IMR-90 (cell line): ENCODE measurements around the gene MEGF6. TPM values are rescaled to one million over a fixed set of nuclear protein-coding genes. Genes with fewer than 3 reads are reported as not detected.

ENCODE experiments used
- ATAC-seq: fragments of 200-7000 bp; cut with Tn5 transposase; 2 replicates; pipeline ENCODE4 v1.9.1; 2020; ENCODE audit warnings: low read depth, mild to moderate bottlenecking, moderate library complexity
- BruUV-seq: library from RNA; stranded (reverse); fragments of 400-500 nt; replicated peaks from 2 replicates; lab custom pipeline; 2021; lab: Mats Ljungman, UMichigan
- CTCF ChIA-PET: fragments of 300-600 bp; formaldehyde crosslinking; extraction: SDS; loops from one replicate; lab custom pipeline; 2021; ENCODE audit warnings: antibody characterized with exemption; lab: Yijun Ruan, JAX
- POLR2A ChIA-PET: fragments of 300-600 bp; sonication (Branson Sonifier 250); formaldehyde crosslinking; loops from one replicate; lab custom pipeline; 2022; ENCODE audit warnings: antibody characterized with exemption; ENCODE audit not compliant: unreplicated experiment; lab: Charles Lee
- DNase-seq: peaks from one replicate; pipeline ENCODE4 v3.0.0; 2013
- H2AFZ ChIP-seq: replicated peaks from 2 replicates; pipeline ENCODE3; 2013; ENCODE audit warnings: low read length, mild to moderate bottlenecking; ENCODE audit not compliant: poor library complexity
- H2AK5ac ChIP-seq: 2 replicates; pipeline ENCODE4 v1.6.1; 2013; ENCODE audit warnings: low read depth, low read length, inconsistent platforms
- H2AK9ac ChIP-seq: replicated peaks from 2 replicates; pipeline ENCODE3; 2013; ENCODE audit warnings: mild to moderate bottlenecking, low read depth, low read length, moderate library complexity; ENCODE audit not compliant: poor library complexity
- H2BK120ac ChIP-seq: 2 replicates; pipeline ENCODE4 v1.6.1; 2013; ENCODE audit warnings: low read depth, low read length, inconsistent platforms
- H2BK15ac ChIP-seq: 3 replicates; pipeline ENCODE4 v1.6.1; 2013; ENCODE audit warnings: low read depth, low read length, inconsistent platforms
- H2BK20ac ChIP-seq: 2 replicates; pipeline ENCODE4 v1.6.1; 2013; ENCODE audit warnings: low read depth, mild to moderate bottlenecking, inconsistent platforms, low read length, moderate library complexity
- H2BK5ac ChIP-seq: 2 replicates; pipeline ENCODE4 v1.6.1; 2013; ENCODE audit warnings: mild to moderate bottlenecking, low read depth, low read length, inconsistent platforms; ENCODE audit not compliant: poor library complexity, severe bottlenecking
- H3K14ac ChIP-seq: replicated peaks from 2 replicates; pipeline ENCODE4 v1.6.1; 2013; ENCODE audit warnings: low read depth, low read length, inconsistent platforms
- H3K18ac ChIP-seq: 2 replicates; pipeline ENCODE4 v1.6.1; 2013; ENCODE audit warnings: low read depth, low read length, control low read depth
- H3K23ac ChIP-seq: 2 replicates; pipeline ENCODE4 v1.6.1; 2013; ENCODE audit warnings: low read depth, low read length, inconsistent platforms
- H3K27ac ChIP-seq: 2 replicates; pipeline ENCODE4 v1.5.1; 2013; ENCODE audit warnings: mild to moderate bottlenecking, control low read depth, low read length; ENCODE audit not compliant: insufficient read depth
- H3K27me3 ChIP-seq: 2 replicates; pipeline ENCODE4 v1.6.1; 2013; ENCODE audit warnings: low read length; ENCODE audit not compliant: control insufficient read depth, insufficient read depth
- H3K36me3 ChIP-seq: 2 replicates; pipeline ENCODE4 v1.6.1; 2013; ENCODE audit warnings: low read length, mixed read lengths; ENCODE audit not compliant: control insufficient read depth, insufficient read depth
- H3K4ac ChIP-seq: 2 replicates; pipeline ENCODE4 v1.6.1; 2013; ENCODE audit warnings: low read depth, low read length, inconsistent platforms
- H3K4me1 ChIP-seq: 2 replicates; pipeline ENCODE4 v1.6.1; 2013; ENCODE audit warnings: low read length, mixed read lengths; ENCODE audit not compliant: control insufficient read depth, insufficient read depth
- H3K4me2 ChIP-seq: 2 replicates; pipeline ENCODE4 v1.6.1; 2013; ENCODE audit warnings: low read depth, mild to moderate bottlenecking, control low read depth, low read length, moderate library complexity
- H3K4me3 ChIP-seq: 2 replicates; pipeline ENCODE4 v1.5.1; 2013; ENCODE audit warnings: low read depth, mild to moderate bottlenecking, control low read depth, low read length, moderate library complexity; ENCODE audit not compliant: insufficient read depth
- H3K56ac ChIP-seq: 2 replicates; pipeline ENCODE4 v1.6.1; 2013; ENCODE audit warnings: low read length, inconsistent platforms; ENCODE audit not compliant: insufficient read depth; ENCODE audit errors: extremely low read depth
- H3K79me1 ChIP-seq, 2 experiments: 2 replicates each; pipeline ENCODE4 v1.6.1; 2013; ENCODE audit warnings: low read length in 2 of 2, inconsistent platforms in 1 of 2, low read depth in 1 of 2
- H3K9ac ChIP-seq: 2 replicates; pipeline ENCODE4 v1.6.1; 2013; ENCODE audit warnings: low read depth, low read length, control low read depth
- H3K9me1 ChIP-seq: 2 replicates; pipeline ENCODE4 v1.6.1; 2013; ENCODE audit warnings: low read length, inconsistent platforms; ENCODE audit not compliant: insufficient read depth
- H3K9me3 ChIP-seq: 2 replicates; pipeline ENCODE4 v1.6.1; 2013; ENCODE audit warnings: low read length; ENCODE audit not compliant: control insufficient read depth, insufficient read depth
- H4K20me1 ChIP-seq: 2 replicates; pipeline ENCODE4 v1.6.1; 2013; ENCODE audit warnings: low read length, inconsistent platforms; ENCODE audit not compliant: insufficient read depth
- H4K5ac ChIP-seq: 2 replicates; pipeline ENCODE4 v1.6.1; 2013; ENCODE audit warnings: mild to moderate bottlenecking, low read depth, low read length, control low read depth
- H4K8ac ChIP-seq, 2 experiments: 2 replicates each; pipeline ENCODE4 v1.6.1; 2013; ENCODE audit warnings: low read depth in 2 of 2, low read length in 2 of 2, control low read depth in 1 of 2, inconsistent platforms in 1 of 2
- H4K91ac ChIP-seq: 2 replicates; pipeline ENCODE4 v1.6.1; 2013; ENCODE audit warnings: low read depth, low read length, inconsistent platforms; ENCODE audit not compliant: insufficient read depth
- BHLHE40 ChIP-seq: fragments of 150-350 bp; IDR thresholded peaks from 2 replicates; pipeline ENCODE4 v1.6.1; 2016; ENCODE audit warnings: mild to moderate bottlenecking, low read depth, low read length
- SMC3 ChIP-seq: fragments of 150-350 bp; IDR thresholded peaks from 2 replicates; pipeline ENCODE4 v1.6.1; 2016; ENCODE audit warnings: low read depth, mild to moderate bottlenecking, antibody characterized with exemption, low read length, moderate library complexity
- WGBS, 2 experiments: methylation state at CpG; one replicate each; pipeline versions ENCODE4 v1.1.5 to v1.1.7; 2013; ENCODE audit warnings: missing lambda C conversion rate in 2 of 2; ENCODE audit not compliant: insufficient read length in 1 of 2; ENCODE audit errors: extremely low coverage in 2 of 2; 5-methylcytosine and 5-hydroxymethylcytosine counted together
- dilution Hi-C: fragments of 300-500 bp; cut with HindIII; formaldehyde crosslinking; loops from one replicate; pipeline ENCODE4 v1.14.3; 2018; ENCODE audit warnings: low sequenced_read_pairs; ENCODE audit not compliant: unreplicated experiment
- in situ Hi-C: fragments of 300-500 bp; cut with MboI; formaldehyde crosslinking; loops from 3 replicates; pipeline ENCODE4 v1.14.3; 2019; ENCODE audit warnings: low sequenced_read_pairs, inconsistent platforms, mixed read lengths
- intact Hi-C: fragments of 100-400 bp; cut with micrococcal nuclease; formaldehyde crosslinking; loops from 2 replicates; pipeline ENCODE4 v1.10.0; 2022
- polyA plus RNA-seq, 3 experiments: library from polyadenylated mRNA; depleted of rRNA; stranded (reverse); fragments of >200 nt; gene quantifications; 2 replicates each; pipeline ENCODE4 v1.2.3, GENCODE V29; 2012; ENCODE audit warnings: low replicate concordance in 1 of 3
- total RNA-seq: library from RNA; depleted of rRNA; stranded (reverse); fragments of >200 nt; gene quantifications from 2 replicates; pipeline ENCODE4 v1.2.3, GENCODE V29; 2012

MEGF6 gene
- total and polyA plus RNA-seq, 2 of the 4 experiments (the other 2 are of a cell fraction) = 0.72 to 4.1 TPM

GRCh38 chr1:3608154-3608553 is 3.2 kb downstream of the MEGF6 start:
- Histone ChIP-seq H2AFZ (no peak overlapping the region), H4K20me1 (no peaks in the 10 kb centered on the region), H4K8ac (no peak overlapping the region), H3K36me3 (no peaks in the 10 kb centered on the region), H3K9me1 (no peaks in the 10 kb centered on the region; the same call in 1 of the 2 replicates), H2BK20ac (no peak overlapping the region), H4K5ac (no peak overlapping the region), H3K56ac (no peak overlapping the region), H3K14ac (no peak overlapping the region), H3K4ac (no peak overlapping the region), H2AK9ac (no peak overlapping the region), H3K27ac (no peak overlapping the region), H3K23ac (no peak overlapping the region), H2BK5ac (no peak overlapping the region), H2BK120ac (no peak overlapping the region), H3K4me1 (peaks cover 9% of the 10 kb centered on the region), H3K9ac (no peak overlapping the region), H3K9me3 (no peaks in the 10 kb centered on the region), H3K18ac (no peak overlapping the region), H3K4me2 (no peak overlapping the region), H2AK5ac (no peak overlapping the region), H4K91ac (no peak overlapping the region), H3K27me3 (peaks cover 31% of the 10 kb centered on the region; the same call in 1 of the 2 replicates), H2BK15ac (no peak overlapping the region), H3K4me3 (no peak overlapping the region), H3K79me1 (no peaks in the 10 kb centered on the region)
- WGBS, 2 experiments = 81% methylated on average over 3 of the region's 7 CpGs; no CpG with 5 or more reads in 1 of the 2 experiments
- ChIA-PET POLR2A (no interaction called here), CTCF (interaction anchor here (1.3 kb wide), 1 partner anchor 11 kb away, joined by 4 read pairs; no protein-coding TSS in a partner anchor)
- no peak for TF ChIP-seq BHLHE40
- TF ChIP-seq SMC3 = no peak
- intact Hi-C loops = no loop called here
- ATAC-seq (no peak), DNase-seq (no peak)
- dilution Hi-C loops = no loop called here
- in situ Hi-C loops = no loop called here
- no TSS peak for BruUV-seq
